IMR-90 (cell line): ENCODE measurements around the gene TPPP. TPM values are rescaled to one million over a fixed set of nuclear protein-coding genes. Genes with fewer than 3 reads are reported as not detected.

Source experiments
- ATAC-seq: fragments of 200-7000 bp; cut with Tn5 transposase; 2 replicates; pipeline ENCODE4 v1.9.1; 2020; ENCODE audit warnings: low read depth, mild to moderate bottlenecking, moderate library complexity
- BruUV-seq: library from RNA; stranded (reverse); fragments of 400-500 nt; replicated peaks from 2 replicates; lab custom pipeline; 2021; lab: Mats Ljungman, UMichigan
- CTCF ChIA-PET: fragments of 300-600 bp; formaldehyde crosslinking; extraction: SDS; loops from one replicate; lab custom pipeline; 2021; ENCODE audit warnings: antibody characterized with exemption; lab: Yijun Ruan, JAX
- POLR2A ChIA-PET: fragments of 300-600 bp; sonication (Branson Sonifier 250); formaldehyde crosslinking; loops from one replicate; lab custom pipeline; 2022; ENCODE audit warnings: antibody characterized with exemption; ENCODE audit not compliant: unreplicated experiment; lab: Charles Lee
- DNase-seq: peaks from one replicate; pipeline ENCODE4 v3.0.0; 2013
- H2AFZ ChIP-seq: replicated peaks from 2 replicates; pipeline ENCODE3; 2013; ENCODE audit warnings: low read length, mild to moderate bottlenecking; ENCODE audit not compliant: poor library complexity
- H2AK5ac ChIP-seq: 2 replicates; pipeline ENCODE4 v1.6.1; 2013; ENCODE audit warnings: low read depth, low read length, inconsistent platforms
- H2AK9ac ChIP-seq: replicated peaks from 2 replicates; pipeline ENCODE3; 2013; ENCODE audit warnings: mild to moderate bottlenecking, low read depth, low read length, moderate library complexity; ENCODE audit not compliant: poor library complexity
- H2BK120ac ChIP-seq: 2 replicates; pipeline ENCODE4 v1.6.1; 2013; ENCODE audit warnings: low read depth, low read length, inconsistent platforms
- H2BK15ac ChIP-seq: 3 replicates; pipeline ENCODE4 v1.6.1; 2013; ENCODE audit warnings: low read depth, low read length, inconsistent platforms
- H2BK20ac ChIP-seq: 2 replicates; pipeline ENCODE4 v1.6.1; 2013; ENCODE audit warnings: low read depth, mild to moderate bottlenecking, inconsistent platforms, low read length, moderate library complexity
- H2BK5ac ChIP-seq: 2 replicates; pipeline ENCODE4 v1.6.1; 2013; ENCODE audit warnings: mild to moderate bottlenecking, low read depth, low read length, inconsistent platforms; ENCODE audit not compliant: poor library complexity, severe bottlenecking
- H3K14ac ChIP-seq: replicated peaks from 2 replicates; pipeline ENCODE4 v1.6.1; 2013; ENCODE audit warnings: low read depth, low read length, inconsistent platforms
- H3K18ac ChIP-seq: 2 replicates; pipeline ENCODE4 v1.6.1; 2013; ENCODE audit warnings: low read depth, low read length, control low read depth
- H3K23ac ChIP-seq: 2 replicates; pipeline ENCODE4 v1.6.1; 2013; ENCODE audit warnings: low read depth, low read length, inconsistent platforms
- H3K27ac ChIP-seq: 2 replicates; pipeline ENCODE4 v1.5.1; 2013; ENCODE audit warnings: mild to moderate bottlenecking, control low read depth, low read length; ENCODE audit not compliant: insufficient read depth
- H3K27me3 ChIP-seq: 2 replicates; pipeline ENCODE4 v1.6.1; 2013; ENCODE audit warnings: low read length; ENCODE audit not compliant: control insufficient read depth, insufficient read depth
- H3K36me3 ChIP-seq: 2 replicates; pipeline ENCODE4 v1.6.1; 2013; ENCODE audit warnings: low read length, mixed read lengths; ENCODE audit not compliant: control insufficient read depth, insufficient read depth
- H3K4ac ChIP-seq: 2 replicates; pipeline ENCODE4 v1.6.1; 2013; ENCODE audit warnings: low read depth, low read length, inconsistent platforms
- H3K4me1 ChIP-seq: 2 replicates; pipeline ENCODE4 v1.6.1; 2013; ENCODE audit warnings: low read length, mixed read lengths; ENCODE audit not compliant: control insufficient read depth, insufficient read depth
- H3K4me2 ChIP-seq: 2 replicates; pipeline ENCODE4 v1.6.1; 2013; ENCODE audit warnings: low read depth, mild to moderate bottlenecking, control low read depth, low read length, moderate library complexity
- H3K4me3 ChIP-seq: 2 replicates; pipeline ENCODE4 v1.5.1; 2013; ENCODE audit warnings: low read depth, mild to moderate bottlenecking, control low read depth, low read length, moderate library complexity; ENCODE audit not compliant: insufficient read depth
- H3K56ac ChIP-seq: 2 replicates; pipeline ENCODE4 v1.6.1; 2013; ENCODE audit warnings: low read length, inconsistent platforms; ENCODE audit not compliant: insufficient read depth; ENCODE audit errors: extremely low read depth
- H3K79me1 ChIP-seq, 2 experiments: 2 replicates each; pipeline ENCODE4 v1.6.1; 2013; ENCODE audit warnings: low read length in 2 of 2, inconsistent platforms in 1 of 2, low read depth in 1 of 2
- H3K9ac ChIP-seq: 2 replicates; pipeline ENCODE4 v1.6.1; 2013; ENCODE audit warnings: low read depth, low read length, control low read depth
- H3K9me1 ChIP-seq: 2 replicates; pipeline ENCODE4 v1.6.1; 2013; ENCODE audit warnings: low read length, inconsistent platforms; ENCODE audit not compliant: insufficient read depth
- H3K9me3 ChIP-seq: 2 replicates; pipeline ENCODE4 v1.6.1; 2013; ENCODE audit warnings: low read length; ENCODE audit not compliant: control insufficient read depth, insufficient read depth
- H4K20me1 ChIP-seq: 2 replicates; pipeline ENCODE4 v1.6.1; 2013; ENCODE audit warnings: low read length, inconsistent platforms; ENCODE audit not compliant: insufficient read depth
- H4K5ac ChIP-seq: 2 replicates; pipeline ENCODE4 v1.6.1; 2013; ENCODE audit warnings: mild to moderate bottlenecking, low read depth, low read length, control low read depth
- H4K8ac ChIP-seq, 2 experiments: 2 replicates each; pipeline ENCODE4 v1.6.1; 2013; ENCODE audit warnings: low read depth in 2 of 2, low read length in 2 of 2, control low read depth in 1 of 2, inconsistent platforms in 1 of 2
- H4K91ac ChIP-seq: 2 replicates; pipeline ENCODE4 v1.6.1; 2013; ENCODE audit warnings: low read depth, low read length, inconsistent platforms; ENCODE audit not compliant: insufficient read depth
- CHD1 ChIP-seq: IDR thresholded peaks from 2 replicates; pipeline ENCODE4 v1.6.1; 2012; ENCODE audit warnings: low read depth, low read length, improper control_type of control experiment
- MAZ ChIP-seq: IDR thresholded peaks from 2 replicates; pipeline ENCODE4 v1.6.1; 2012; ENCODE audit warnings: low read depth, mild to moderate bottlenecking, low read length, improper control_type of control experiment, moderate library complexity, borderline replicate concordance
- POLR2A ChIP-seq: IDR thresholded peaks from 2 replicates; pipeline ENCODE4 v1.6.1; 2012; ENCODE audit warnings: mild to moderate bottlenecking, low read depth, low read length
- WGBS, 2 experiments: methylation state at CpG; one replicate each; pipeline versions ENCODE4 v1.1.5 to v1.1.7; 2013; ENCODE audit warnings: missing lambda C conversion rate in 2 of 2; ENCODE audit not compliant: insufficient read length in 1 of 2; ENCODE audit errors: extremely low coverage in 2 of 2; 5-methylcytosine and 5-hydroxymethylcytosine counted together
- dilution Hi-C: fragments of 300-500 bp; cut with HindIII; formaldehyde crosslinking; loops from one replicate; pipeline ENCODE4 v1.14.3; 2018; ENCODE audit warnings: low sequenced_read_pairs; ENCODE audit not compliant: unreplicated experiment
- in situ Hi-C: fragments of 300-500 bp; cut with MboI; formaldehyde crosslinking; loops from 3 replicates; pipeline ENCODE4 v1.14.3; 2019; ENCODE audit warnings: low sequenced_read_pairs, inconsistent platforms, mixed read lengths
- intact Hi-C: fragments of 100-400 bp; cut with micrococcal nuclease; formaldehyde crosslinking; loops from 2 replicates; pipeline ENCODE4 v1.10.0; 2022
- polyA plus RNA-seq, 3 experiments: library from polyadenylated mRNA; depleted of rRNA; stranded (reverse); fragments of >200 nt; gene quantifications; 2 replicates each; pipeline ENCODE4 v1.2.3, GENCODE V29; 2012; ENCODE audit warnings: low replicate concordance in 1 of 3
- total RNA-seq: library from RNA; depleted of rRNA; stranded (reverse); fragments of >200 nt; gene quantifications from 2 replicates; pipeline ENCODE4 v1.2.3, GENCODE V29; 2012
- TF ChIP-seq, protein P1 (sequence below): fragments of 150-350 bp; IDR thresholded peaks from 2 replicates; pipeline ENCODE4 v1.6.1; 2017; ENCODE audit warnings: mild to moderate bottlenecking, antibody characterized with exemption, low read length, low read depth

TPPP gene
- total and polyA plus RNA-seq, 2 of the 4 experiments (the other 2 are of a cell fraction), result under 0.01 to 0.07 TPM

DNA sequence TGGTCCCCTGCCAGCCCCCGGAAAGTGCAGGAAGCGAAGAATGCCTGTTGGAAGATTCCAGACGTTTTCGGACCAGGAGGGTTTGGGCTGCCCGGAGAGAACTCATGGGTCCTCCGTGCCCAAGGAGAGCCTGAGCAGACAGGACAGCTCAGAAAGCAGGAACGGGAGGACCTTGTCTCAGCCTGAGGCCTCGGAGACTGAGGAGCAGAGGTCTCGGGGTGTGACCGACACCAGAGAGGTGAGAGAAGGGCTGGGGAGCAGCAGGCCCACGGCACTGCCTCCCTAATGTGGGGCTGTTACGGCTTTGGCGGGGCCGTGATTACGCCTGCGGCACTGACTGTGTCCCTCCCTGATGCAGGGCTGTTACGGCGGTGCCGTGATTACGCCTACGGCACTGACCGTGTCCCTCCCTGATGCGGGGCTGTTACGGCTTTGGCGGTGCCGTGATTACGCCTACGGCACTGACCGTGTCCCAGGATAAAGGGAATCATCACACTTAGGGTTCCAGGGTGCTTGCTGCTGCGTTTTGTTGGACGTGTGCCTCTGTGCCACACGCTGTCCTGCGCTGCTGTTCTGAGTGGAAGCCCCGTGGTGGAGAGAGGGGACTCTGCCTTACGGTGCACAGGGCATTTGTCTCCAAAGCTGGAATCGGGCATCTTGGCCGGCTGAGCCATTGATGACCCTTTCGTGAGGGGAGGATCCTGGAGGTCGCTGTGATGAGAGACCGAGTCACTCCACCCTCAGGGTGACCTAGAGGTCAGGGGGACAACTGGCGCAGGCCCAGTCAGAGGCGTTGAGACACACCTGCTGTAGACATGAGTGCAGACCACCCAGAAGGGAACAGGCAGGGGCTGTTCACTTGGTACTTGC lies 55.3 kb downstream of the TPPP start (continued):
- TF ChIP-seq, protein P1, sequence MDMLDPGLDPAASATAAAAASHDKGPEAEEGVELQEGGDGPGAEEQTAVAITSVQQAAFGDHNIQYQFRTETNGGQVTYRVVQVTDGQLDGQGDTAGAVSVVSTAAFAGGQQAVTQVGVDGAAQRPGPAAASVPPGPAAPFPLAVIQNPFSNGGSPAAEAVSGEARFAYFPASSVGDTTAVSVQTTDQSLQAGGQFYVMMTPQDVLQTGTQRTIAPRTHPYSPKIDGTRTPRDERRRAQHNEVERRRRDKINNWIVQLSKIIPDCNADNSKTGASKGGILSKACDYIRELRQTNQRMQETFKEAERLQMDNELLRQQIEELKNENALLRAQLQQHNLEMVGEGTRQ, result no peak

DNA sequence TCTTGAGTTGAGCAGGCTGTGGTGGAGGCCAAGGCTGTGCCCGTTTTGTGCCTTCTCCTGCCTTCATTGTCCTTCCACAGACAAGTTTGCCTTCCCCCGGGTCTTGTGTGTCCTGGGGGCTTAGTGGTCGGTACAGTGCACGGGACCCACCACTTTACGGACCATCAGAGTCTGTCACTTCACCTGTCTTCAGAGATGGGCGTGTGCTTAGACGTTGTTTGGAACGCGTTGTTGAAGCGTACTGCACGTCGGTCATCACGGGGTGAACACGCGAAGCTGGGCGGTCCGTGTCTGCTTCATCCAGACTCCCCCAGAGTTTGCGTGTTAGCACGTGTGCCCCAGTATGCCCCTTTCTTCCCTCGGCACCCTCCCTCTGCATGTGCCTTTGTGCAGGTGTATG lies 56.2 kb downstream of the TPPP start:
- intact Hi-C loops (no loop called here), dilution Hi-C loops (no loop called here), in situ Hi-C loops (no loop called here)
- Histone ChIP-seq H2BK20ac (no peak overlapping the region), H2AFZ (peak overlapping the region; percentile 11), H2BK15ac (no peak overlapping the region), H4K5ac (no peak overlapping the region), H3K23ac (no peak overlapping the region), H3K9me1 (no peaks in the 10 kb centered on the region), H3K4me2 (no peak overlapping the region), H3K4me1 (no peaks in the 10 kb centered on the region), H3K9ac (no peak overlapping the region), H3K27ac (no peak overlapping the region), H2BK120ac (no peak overlapping the region), H4K91ac (no peak overlapping the region), H3K14ac (no peak overlapping the region), H2AK5ac (no peak overlapping the region), H3K18ac (no peak overlapping the region), H3K27me3 (no peaks in the 10 kb centered on the region), H3K56ac (no peak overlapping the region), H3K4me3 (no peak overlapping the region), H3K9me3 (no peaks in the 10 kb centered on the region; the same call in 1 of the 2 replicates), H4K8ac (no peak overlapping the region), H3K36me3 (peaks cover 22% of the 10 kb centered on the region), H3K79me1 (no peaks in the 10 kb centered on the region), H2BK5ac (no peak overlapping the region), H2AK9ac (no peak overlapping the region), H4K20me1 (no peaks in the 10 kb centered on the region), H3K4ac (no peak overlapping the region)
- WGBS, 2 experiments, result 94% methylated on average over 13 of the region's 20 CpGs; no CpG with 5 or more reads in 1 of the 2 experiments
- DNase-seq (no peak), ATAC-seq (no peak)
- no peak for TF ChIP-seq MAZ
- no peak for TF ChIP-seq POLR2A
- TF ChIP-seq CHD1, result no peak
- CTCF ChIA-PET, result no interaction called here
- no TSS peak for BruUV-seq
- POLR2A ChIA-PET, result no interaction called here
